ENCODE data around the gene ARMC5.

The ARMC5 gene

GRCh38 chr16:31423801-31424200 is 35.5 kb upstream of the ARMC5 start:
- Histone ChIP-seq H3K9ac (ENCODE audit: low read length) (no peak overlapping the region), H2AFZ (ENCODE audit: low read length) (no peak overlapping the region), H3K4me3 (ENCODE audit: low read length) (no peak overlapping the region), H3K27me3 (replicated peaks; ENCODE audit: insufficient read depth, low read length) (no peaks in the 10 kb centered on the region), H3K36me3 (replicated peaks; ENCODE audit: insufficient read depth, low read length) (no peaks in the 10 kb centered on the region), H3F3A (ENCODE audit: insufficient read depth, low read length) (no peaks in the 10 kb centered on the region), H3K27ac (ENCODE audit: low read length) (no peak overlapping the region), H3K4me1 (ENCODE audit: low read length) (no peaks in the 10 kb centered on the region), H3K9me2 (replicated peaks; ENCODE audit: insufficient read depth, low read length) (no peaks in the 10 kb centered on the region), H4K20me1 (ENCODE audit: insufficient read depth, low read length) (no peaks in the 10 kb centered on the region), H3K9me3 (replicated peaks; ENCODE audit: insufficient read depth, low read length) (no peaks in the 10 kb centered on the region), H3K4me2 (ENCODE audit: low read depth, low read length) (no peak overlapping the region), H3K79me2 (ENCODE audit: low read length) (no peaks in the 10 kb centered on the region)
- TF ChIP-seq EZH2phosphoT487 (IDR thresholded peaks at IDR 0.05; ENCODE audit: low read length): no peak
- TF ChIP-seq EZH2 (optimal IDR thresholded peaks at IDR 0.05; ENCODE audit: low read depth, low read length): no peak
- TF ChIP-seq CTCF (IDR thresholded peaks at IDR 0.05; ENCODE audit: low read length): no peak
- DNase-seq: no peak

DNA sequence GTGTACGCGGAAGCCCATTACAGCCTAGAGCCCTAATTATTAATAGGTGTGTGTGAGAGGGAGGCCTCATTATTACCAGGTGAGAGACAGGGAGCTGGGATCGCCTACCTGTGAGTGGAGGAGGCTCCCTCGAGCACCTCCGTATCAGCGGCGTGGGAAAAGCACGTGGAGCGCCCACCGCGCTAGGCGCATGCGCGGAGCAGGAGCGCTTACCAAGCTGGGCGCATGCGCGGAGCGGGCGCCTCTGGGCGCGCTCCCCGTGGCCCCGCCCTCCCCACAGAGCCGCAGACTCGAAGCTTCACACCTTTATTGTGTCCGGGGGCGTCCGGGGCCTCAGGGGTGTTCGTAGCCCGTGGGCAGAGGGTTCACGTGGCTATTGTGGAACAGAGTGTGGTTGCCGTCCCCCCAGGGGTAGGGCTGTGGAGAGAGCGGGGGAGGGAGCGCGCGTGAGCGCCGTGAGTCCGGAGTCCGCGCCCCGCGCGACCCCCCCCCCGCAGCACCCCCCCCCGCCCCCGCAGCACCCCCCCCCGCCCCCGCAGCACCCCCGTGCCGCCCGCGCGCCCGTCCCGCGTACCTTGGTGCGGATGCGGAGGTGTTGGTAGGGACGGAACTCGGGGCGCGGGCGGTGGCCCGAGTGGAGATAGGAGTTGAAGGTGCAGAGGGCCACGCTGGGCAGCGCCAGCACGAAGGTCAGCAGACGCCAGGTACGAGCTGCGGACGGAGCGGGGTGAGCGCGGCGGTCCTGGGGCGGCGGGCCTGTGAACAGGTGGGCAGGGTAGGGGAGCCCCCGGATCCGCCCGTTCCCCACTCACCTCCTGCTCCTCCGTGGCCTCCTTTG is 31.6 kb upstream of the ARMC5 start:
- Histone ChIP-seq H3K27me3 (replicated peaks; ENCODE audit: insufficient read depth, low read length) (no peaks in the 10 kb centered on the region), H3K9ac (ENCODE audit: low read length) (no peak overlapping the region), H3K4me1 (ENCODE audit: low read length) (peaks cover 18% of the 10 kb centered on the region; the same call in 1 of the 2 replicates), H4K20me1 (ENCODE audit: insufficient read depth, low read length) (no peaks in the 10 kb centered on the region), H3K79me2 (ENCODE audit: low read length) (no peaks in the 10 kb centered on the region), H3K4me3 (ENCODE audit: low read length) (no peak overlapping the region), H2AFZ (ENCODE audit: low read length) (no peak overlapping the region), H3K9me2 (replicated peaks; ENCODE audit: insufficient read depth, low read length) (no peaks in the 10 kb centered on the region), H3K4me2 (ENCODE audit: low read depth, low read length) (no peak overlapping the region), H3F3A (ENCODE audit: insufficient read depth, low read length) (peaks cover 10% of the 10 kb centered on the region), H3K9me3 (replicated peaks; ENCODE audit: insufficient read depth, low read length) (no peaks in the 10 kb centered on the region), H3K36me3 (replicated peaks; ENCODE audit: insufficient read depth, low read length) (no peaks in the 10 kb centered on the region), H3K27ac (ENCODE audit: low read length) (no peak overlapping the region)
- no peak for TF ChIP-seq EZH2phosphoT487 (IDR thresholded peaks at IDR 0.05; ENCODE audit: low read length)
- TF ChIP-seq EZH2 (optimal IDR thresholded peaks at IDR 0.05; ENCODE audit: low read depth, low read length): no peak
- TF ChIP-seq CTCF (IDR thresholded peaks at IDR 0.05; ENCODE audit: low read length): no peak
- DNase-seq: no peak

DNA sequence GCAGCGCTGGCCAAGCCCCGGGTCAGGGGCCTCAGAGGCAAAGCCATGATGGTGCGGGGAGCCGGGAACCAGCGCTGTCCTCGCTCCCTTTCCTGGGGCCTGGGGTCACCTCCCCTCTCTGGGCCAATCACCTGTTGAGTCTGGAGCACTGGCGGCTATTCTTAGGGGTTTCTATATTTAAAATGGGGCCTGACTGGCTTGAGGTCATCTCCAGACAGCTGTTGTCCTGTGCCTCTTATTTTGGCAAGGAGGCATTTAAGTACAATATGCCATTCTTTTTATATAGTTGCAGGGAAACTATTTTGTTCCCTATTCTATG is 31.1 kb upstream of the ARMC5 start, which contains the start of gene COX6A2:
TSS of gene COX6A2 (minus strand) at position 82 of the 319 bp plus-strand sequence. CDS start at position 47, 35 bp downstream.
- H3K4me1 ChIP-seq (ENCODE audit: low read length): peaks cover 18% of the 10 kb centered on the region; the same call in 1 of the 2 replicates
- no peaks in the 10 kb centered on the region for H3K79me2 ChIP-seq (ENCODE audit: low read length)
- peaks cover 10% of the 10 kb centered on the region for H3F3A ChIP-seq (ENCODE audit: insufficient read depth, low read length)
- H4K20me1 ChIP-seq (ENCODE audit: insufficient read depth, low read length): no peaks in the 10 kb centered on the region
- no peak within 1 kb of the TSS for H3K27ac ChIP-seq (ENCODE audit: low read length)
- no peak within 1 kb of the TSS for H2AFZ ChIP-seq (ENCODE audit: low read length)
- no peak within 1 kb of the TSS for H3K4me2 ChIP-seq (ENCODE audit: low read depth, low read length)
- no peaks in the 10 kb centered on the region for H3K9me3 ChIP-seq (replicated peaks; ENCODE audit: insufficient read depth, low read length)
- no peaks in the 10 kb centered on the region for H3K27me3 ChIP-seq (replicated peaks; ENCODE audit: insufficient read depth, low read length)
- H3K9ac ChIP-seq (ENCODE audit: low read length): no peak within 1 kb of the TSS
- H3K4me3 ChIP-seq (ENCODE audit: low read length): no peak within 1 kb of the TSS
- no peak for DNase-seq
- no peaks in the 10 kb centered on the region for H3K9me2 ChIP-seq (replicated peaks; ENCODE audit: insufficient read depth, low read length)
- TF ChIP-seq CTCF (IDR thresholded peaks at IDR 0.05; ENCODE audit: low read length): no peak
- no peak for TF ChIP-seq EZH2 (optimal IDR thresholded peaks at IDR 0.05; ENCODE audit: low read depth, low read length)
- TF ChIP-seq EZH2phosphoT487 (IDR thresholded peaks at IDR 0.05; ENCODE audit: low read length): no peak
- H3K36me3 ChIP-seq (replicated peaks; ENCODE audit: insufficient read depth, low read length): no peaks in the 10 kb centered on the region
